ENCODE data around the gene SLCO1A2. TPM values are rescaled to one million over a fixed set of nuclear protein-coding genes. Genes with fewer than 3 reads are reported as not detected.

SLCO1A2 gene
- total RNA-seq, 1 experiment from 2014 or later, result not detected

Other genes starting within 250 kb of the SLCO1A2 start
- gene SLCO1B1, start 203.7 kb downstream of the SLCO1A2 start, total RNA-seq (2014; rRNA removed; shearing (Covaris generic)), result not detected in 2 replicates
- not detected in 2 replicates for gene IAPP, start 38.0 kb upstream of the SLCO1A2 start, total RNA-seq (2014; rRNA removed; shearing (Covaris generic))
- gene PYROXD1, start 102.7 kb upstream of the SLCO1A2 start, total RNA-seq (2014; rRNA removed; shearing (Covaris generic)), result 2.6 and 4.7 TPM in 2 replicates
- 48.2 and 67.6 TPM in 2 replicates for gene RECQL, start 166.7 kb upstream of the SLCO1A2 start, total RNA-seq (2014; rRNA removed; shearing (Covaris generic))
- gene GOLT1B, start 166.9 kb upstream of the SLCO1A2 start, total RNA-seq (2014; rRNA removed; shearing (Covaris generic)), result 34.4 and 48.4 TPM in 2 replicates
- 0.21 and 1.3 TPM in 2 replicates for gene SPX, start 191.4 kb upstream of the SLCO1A2 start, total RNA-seq (2014; rRNA removed; shearing (Covaris generic))